Stimulated activated naive CD8-positive, alpha-beta T cell treated with anti-CD3 and anti-CD28 coated beads, Interleukin-15, Interleukin-2, amounts not matched to agents 100 U/mL and 50 U/mL, for 24 hours (primary cell): ENCODE data around the gene RELN.

Source experiments
- ATAC-seq: fragments of 150-1000 bp; cut with Tn5 transposase; one replicate; pipeline ENCODE4 v1.10.0; 2021
- DNase-seq: peaks from one replicate; pipeline ENCODE4 v3.0.0; 2021

RELN gene

DNA sequence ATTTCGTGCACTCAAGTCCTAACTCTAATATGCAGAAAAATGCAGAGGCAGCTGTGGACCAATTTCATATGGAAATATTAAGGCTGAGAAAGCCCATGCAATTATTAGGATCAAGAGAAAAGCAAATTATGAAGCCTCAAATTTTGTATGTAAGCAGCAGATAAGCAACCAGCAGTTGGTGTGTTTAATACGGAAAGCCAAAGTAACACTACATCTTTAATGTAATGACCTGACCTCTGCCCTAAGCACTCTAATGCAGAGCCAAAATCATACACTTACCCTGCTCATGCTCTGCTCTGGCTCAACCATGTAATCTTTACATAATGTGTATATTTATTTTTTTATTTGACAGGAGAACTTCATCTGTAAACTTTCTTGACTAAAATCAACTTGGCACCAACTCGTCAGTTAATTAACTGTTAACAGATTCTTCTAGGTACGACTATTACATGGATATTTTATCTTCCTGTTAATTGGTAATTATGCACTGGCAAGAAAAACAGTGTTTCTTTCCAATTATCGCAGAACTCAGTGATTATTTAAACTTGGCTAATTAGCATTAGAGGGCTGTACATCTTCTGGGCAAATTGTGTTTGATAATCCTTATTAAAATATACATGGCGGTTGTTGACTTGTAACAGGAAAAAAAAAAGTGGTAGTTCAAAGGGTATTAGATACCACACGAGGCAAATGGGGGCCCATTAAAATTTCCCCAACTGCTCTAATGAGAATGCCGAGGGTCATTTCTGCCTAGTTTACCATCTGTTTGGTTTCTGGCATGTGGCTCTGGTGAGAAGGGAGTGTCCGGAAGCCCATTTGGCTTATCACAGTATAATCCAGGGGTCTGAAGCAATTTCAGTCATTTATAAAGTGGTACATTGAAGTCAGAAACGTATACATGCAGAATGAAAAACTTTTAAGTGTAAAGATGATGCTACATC is 94.5 kb downstream of the RELN start:
- ATAC-seq (no peak), DNase-seq (no peak)

DNA sequence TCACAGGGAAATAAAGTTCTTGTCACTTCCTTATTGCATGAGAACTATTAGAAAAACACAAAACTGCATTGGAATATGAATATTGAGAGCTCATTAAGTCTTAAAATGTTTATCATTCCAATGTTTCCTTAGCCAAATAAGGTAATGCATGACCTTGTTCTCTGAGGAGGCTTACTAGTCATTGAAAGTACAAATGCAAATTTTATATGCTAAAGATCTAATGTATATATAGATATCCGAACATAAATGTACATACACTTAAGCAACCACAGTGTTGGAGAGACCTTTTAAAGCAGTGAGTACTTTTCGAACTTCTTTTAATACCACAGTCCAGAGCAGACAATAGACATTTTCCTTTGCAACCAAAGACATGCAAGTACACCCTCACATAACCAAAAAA is 96.1 kb downstream of the RELN start:
- DNase-seq: no peak
- ATAC-seq: no peak

DNA sequence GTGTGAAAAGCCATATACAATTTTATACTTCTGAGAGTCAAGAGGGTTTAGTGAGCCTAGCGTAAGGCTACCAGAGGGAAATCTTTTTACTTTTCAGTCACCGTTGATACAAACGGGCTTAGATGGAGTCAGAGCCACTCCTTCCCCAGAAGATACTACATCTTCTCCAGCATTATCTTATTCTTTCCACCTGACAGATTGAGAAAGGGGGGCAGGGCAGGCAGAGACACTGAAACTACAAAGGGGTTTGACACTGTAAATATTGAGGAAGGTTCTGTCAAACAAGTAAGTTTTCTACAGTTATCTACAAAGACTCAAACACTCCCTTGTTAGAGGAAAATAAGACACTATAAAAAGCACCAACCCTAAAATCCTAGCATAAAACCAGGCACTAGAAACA is 100.0 kb downstream of the RELN start:
- ATAC-seq: no peak
- DNase-seq: no peak

DNA sequence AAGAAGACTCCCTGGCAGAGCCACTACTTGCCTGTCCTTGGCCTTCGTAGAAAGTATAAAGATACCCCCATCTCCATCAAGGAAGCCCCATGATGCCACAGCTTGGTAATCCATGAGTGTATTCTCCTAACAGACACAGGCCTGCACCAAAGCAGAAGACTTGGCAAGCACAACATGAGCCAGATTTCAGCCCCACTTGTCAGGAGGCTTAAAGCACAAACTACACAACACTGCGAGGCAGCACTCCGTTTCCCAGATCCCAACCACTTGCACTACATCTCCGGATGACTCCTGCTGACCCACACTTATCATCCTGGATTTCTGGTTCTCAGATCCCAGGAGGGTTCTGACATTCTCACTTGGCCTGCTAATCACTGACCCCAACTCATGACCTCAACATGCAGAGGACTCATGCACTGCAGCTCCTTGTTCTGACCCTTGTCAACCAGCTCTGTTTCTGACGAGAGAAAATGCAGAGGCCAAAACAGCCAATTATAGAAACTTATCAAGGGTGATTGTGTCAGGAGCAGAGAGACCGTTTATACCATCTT is 100.8 kb downstream of the RELN start:
- ATAC-seq (no peak), DNase-seq (no peak)

DNA sequence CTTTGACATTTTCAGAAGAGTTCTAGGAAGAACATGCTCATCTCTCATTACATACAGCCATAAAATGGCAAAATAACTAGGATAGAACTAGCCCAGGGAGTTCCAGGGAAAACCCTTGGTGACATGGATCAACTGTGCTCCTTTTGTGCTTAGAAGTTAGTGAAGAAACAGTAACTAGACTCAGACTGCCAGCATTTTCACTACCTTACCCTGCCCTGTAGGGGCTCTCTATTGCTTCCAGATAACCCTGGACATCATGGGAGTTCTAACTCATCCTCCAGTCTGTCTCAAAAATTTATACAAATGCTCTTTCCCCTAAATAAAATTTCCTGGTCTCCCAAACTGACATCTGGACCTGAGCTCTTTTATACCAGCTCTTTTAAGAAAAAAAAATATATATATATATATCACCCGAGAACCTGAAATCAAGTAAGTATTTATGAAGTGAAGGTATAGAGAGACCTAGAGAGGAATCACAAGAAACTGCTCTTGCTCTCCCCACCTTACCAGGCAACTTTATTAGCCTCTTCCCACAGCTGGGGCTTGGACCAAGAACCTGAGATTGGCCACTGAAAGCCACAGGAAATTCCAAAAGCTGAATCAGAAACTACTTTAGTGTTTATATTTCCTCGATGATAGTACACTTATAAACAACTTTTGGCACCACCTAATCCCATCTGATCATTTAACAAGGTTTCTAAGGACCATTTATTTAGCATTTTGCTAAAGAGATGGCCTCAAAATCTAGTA is 101.4 kb downstream of the RELN start:
- no peak for ATAC-seq
- DNase-seq: no peak

DNA sequence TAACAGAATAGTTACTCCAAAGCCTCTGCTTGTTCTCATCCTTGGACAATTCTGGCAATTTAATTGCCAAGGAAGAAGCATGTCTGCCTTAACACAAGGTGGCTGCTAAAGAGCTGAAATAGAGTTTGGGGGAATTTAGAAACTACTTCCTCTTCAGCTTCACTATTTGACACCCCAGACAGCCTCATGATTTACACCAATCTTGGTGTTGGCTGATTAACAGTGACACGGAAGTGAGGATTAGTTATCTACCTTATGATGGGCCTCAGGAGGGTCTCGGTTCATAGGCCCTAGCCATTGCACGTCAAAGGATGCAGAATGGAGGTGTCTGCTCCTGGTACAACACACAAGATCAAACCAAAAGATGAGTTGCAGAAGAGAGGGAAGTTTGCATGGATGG is 102.4 kb downstream of the RELN start:
- ATAC-seq (no peak), DNase-seq (no peak)

DNA sequence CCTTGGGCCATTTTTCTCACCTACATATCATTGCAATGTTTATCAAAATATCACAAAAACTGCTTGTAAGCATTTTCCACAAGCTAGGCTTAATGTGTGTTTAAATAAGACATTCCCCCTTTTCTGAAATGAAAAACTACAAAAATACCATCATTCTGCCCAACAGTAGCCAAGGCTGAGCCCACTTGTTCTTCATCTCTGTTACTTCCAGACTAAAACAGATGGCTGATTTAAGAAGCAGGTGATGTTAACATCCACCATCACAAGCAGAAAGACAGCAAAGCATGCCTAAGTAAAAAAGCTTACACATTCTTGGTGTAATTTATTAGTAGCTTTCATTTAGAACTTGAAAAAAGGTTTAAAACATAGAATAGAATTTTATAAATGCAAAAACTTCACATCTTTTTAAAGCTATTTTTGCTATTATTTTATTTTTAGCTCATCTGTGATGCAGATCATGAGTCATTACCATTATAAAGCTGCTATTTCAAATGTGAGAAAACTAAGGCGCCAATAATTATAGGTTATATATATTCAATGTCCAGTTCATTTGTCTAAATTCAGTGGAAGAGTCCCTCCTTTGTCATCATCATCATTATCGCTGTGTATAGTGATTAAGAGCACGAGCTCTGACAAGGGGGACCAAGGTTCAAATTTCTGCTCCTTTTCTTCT is 109.4 kb downstream of the RELN start:
- ATAC-seq (no peak), DNase-seq (no peak)

DNA sequence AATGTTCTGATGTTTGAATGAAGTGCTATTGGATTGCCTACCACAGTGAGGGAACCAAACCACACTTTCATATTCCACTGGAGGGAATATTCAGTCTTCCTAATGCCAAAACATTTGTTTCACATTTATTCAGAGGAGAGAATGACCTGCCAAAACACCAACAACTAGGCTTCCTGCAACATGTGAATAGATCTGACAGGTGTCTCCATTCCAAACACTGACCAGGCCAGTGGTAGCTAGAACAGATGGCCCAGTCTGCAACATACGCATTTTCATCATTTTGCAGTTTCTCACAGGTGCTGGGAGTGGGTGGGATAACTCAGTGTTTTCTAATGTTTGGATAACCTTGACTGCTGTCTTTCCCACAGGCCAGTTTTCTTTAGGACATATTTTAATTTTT is 110.0 kb downstream of the RELN start:
- ATAC-seq (no peak), DNase-seq (no peak)

DNA sequence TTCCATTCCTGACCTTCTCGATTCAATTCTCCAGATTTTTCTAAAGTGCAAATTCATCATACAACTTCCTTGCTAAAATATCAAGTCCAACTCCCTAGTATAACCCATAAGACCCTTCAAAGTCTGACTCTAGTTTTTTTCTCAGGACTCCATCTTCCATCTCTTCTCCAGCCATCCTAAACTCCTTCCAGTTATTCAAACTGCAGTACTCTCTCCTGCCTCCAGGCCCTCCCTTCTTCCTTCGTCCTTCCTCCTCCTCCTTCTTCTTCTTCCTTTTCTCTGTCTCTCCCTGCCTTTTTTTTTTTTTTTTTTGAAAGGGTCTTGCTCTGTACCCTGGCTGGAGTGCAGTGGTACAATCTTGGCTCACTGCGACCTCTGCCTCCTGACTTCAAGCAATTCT is 111.9 kb downstream of the RELN start:
- DNase-seq: no peak
- ATAC-seq: no peak

DNA sequence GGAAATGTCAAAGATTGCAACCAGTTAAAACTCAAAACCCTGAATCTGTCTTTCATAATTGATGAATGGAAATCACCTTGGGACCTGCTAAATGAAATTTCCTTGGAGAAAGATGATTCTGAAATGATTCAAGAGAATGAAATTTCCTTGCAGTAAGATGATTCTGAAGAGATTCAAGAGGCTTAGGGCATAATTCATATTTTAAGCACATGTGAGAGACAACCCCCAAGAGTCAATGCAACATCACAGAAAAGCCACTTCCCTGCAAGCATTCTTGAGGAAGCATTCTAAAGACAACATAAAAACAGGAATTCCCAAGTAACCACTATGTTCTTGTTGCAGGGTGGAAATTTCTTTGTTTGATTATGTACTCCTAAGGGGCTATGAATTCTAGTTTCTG is 113.7 kb downstream of the RELN start:
- DNase-seq (no peak), ATAC-seq (no peak)

DNA sequence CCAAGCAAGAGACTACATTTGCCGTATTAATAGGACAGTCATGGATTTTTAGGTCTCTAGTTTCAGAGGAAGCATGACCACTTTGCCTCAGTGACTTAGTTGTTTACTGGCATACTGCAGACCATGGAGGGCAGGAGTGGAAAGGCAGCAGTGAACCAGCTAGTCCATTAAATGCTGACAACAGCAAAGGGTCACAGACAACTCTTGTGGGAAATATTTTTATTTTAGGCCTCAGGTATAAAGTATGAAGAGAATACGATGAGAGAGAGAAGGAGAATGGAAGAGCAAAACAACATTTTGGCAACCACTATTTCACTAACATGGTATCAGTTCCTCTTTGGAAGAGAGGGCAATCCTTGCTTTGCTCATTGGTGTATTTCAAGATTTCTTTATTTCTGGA is 118.0 kb downstream of the RELN start:
- DNase-seq: no peak
- ATAC-seq: no peak

DNA sequence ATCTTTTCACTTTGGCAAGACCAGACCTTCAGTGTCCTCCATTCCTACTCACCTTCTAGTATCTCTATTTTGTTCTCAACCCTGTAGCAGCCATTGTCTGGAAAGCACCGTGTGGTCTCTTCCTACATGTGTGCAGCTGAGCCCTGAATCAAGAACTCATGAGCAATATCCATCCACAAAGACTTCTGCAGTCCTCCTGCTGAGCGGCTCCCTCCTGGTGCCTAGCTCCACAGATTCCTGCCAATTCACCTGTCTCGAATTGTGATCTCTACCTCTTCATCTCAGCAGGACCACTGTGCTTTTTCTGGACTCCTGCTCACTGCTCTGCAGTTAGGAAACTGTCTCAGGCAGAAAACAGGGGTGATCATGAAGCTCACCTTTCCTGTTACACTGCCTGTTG is 118.8 kb downstream of the RELN start:
- ATAC-seq (no peak), DNase-seq (no peak)

DNA sequence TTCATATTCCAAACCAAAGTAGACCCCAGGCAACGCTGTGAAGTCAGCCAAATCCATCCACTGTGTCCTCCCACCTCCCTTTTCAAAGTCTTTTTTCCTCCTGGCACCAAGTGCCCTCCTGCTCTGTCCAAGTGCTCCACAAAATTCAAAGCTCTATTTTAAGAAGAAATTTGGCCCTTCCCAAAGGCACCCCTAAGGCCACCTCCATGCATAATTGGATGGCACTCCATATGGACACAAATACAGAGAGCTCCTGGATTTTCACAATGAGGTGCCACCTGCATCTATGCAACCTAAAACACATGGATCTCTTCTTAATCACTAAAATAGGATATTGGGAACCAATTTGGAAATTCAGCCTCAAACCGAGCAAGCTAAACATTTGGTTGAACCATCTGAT is 121.6 kb downstream of the RELN start:
- DNase-seq: no peak
- ATAC-seq: no peak

DNA sequence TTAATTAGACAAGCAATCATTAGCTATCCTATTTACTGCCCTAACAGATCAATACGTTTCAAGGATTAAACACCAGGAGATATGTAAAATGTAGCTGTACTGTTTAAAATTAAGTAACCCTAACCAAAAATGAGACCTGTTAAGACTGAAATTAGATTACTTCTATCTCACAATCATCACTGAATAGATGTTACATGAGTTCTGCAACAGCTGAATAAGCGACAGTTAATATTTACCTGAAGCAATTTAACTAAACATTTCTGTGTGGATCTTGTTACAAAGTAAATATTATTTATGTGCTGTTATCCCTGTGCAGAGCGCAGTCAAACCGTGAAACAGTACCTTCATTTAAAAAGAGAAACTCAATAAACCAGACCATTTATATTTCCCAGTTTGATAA is 122.5 kb downstream of the RELN start:
- no peak for DNase-seq
- no peak for ATAC-seq

DNA sequence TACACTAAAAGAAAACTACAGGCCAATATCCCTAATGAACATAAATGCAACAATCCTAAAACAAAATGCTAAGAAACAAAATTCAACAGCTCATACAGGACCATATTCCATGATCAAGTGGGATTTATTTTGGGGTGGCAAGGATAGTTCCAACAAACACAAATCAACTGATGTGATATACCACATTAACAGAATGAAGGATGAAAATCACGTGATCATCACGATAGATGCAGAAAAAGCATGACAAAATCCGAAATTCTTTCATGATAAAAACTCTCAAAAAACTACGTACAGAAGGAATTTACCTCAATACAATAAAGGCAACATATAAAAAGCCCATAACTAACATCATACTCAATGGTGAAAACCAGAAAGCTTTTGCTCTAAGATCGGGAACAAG is 124.0 kb downstream of the RELN start:
- no peak for DNase-seq
- ATAC-seq: no peak

DNA sequence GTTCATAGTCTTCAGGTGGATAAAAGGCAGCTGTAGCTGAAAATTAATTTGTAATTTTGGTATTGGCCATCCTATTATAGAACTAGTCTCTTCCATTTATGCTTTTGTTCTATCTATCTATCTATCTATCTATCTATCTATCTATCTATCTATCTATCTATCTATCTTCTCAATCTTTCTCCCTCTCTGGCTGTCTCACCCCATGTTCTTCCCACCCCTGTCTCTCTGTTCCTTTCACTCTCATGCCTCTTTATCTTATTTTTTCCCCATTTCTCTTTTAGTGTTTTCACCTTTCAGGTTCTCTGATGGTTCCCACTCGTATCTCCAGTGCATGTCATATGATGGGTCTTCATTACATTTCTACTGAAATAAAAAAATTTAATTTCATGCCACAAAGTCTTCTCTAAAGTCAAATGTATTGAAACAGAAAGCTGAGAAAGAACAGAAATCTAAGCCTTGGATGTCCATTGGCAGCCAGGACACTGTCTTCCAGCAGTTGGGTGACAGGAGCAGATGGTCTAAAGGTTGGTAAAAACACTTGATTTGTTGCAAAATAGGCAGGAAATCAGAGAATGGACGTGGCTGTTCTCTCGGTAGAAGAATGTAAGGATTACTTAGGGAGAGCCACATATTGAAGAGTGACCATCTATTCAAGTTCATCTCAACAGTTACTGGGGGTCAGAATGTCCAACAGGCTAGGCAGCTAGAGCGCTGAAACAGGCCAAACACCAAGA is 127.0 kb downstream of the RELN start:
- no peak for ATAC-seq
- DNase-seq: no peak

DNA sequence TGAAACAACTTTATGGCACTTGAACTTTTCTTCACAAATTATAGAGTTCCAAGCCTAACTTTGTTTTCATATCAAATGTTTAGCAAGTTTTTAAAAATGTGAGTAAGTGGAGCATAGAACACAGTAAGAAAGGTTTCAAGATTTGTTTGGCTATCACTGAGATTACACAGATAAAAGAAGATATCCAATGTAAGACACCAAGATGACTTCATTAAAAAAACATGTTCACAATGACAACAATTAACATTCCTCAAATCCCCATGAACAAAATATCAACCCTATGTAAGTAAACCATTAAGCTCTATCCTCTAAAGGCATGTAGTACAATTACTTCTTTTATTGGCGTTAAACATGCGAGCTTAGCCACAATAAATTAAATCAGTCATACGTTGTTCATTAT is 129.7 kb downstream of the RELN start:
- no peak for DNase-seq
- no peak for ATAC-seq

DNA sequence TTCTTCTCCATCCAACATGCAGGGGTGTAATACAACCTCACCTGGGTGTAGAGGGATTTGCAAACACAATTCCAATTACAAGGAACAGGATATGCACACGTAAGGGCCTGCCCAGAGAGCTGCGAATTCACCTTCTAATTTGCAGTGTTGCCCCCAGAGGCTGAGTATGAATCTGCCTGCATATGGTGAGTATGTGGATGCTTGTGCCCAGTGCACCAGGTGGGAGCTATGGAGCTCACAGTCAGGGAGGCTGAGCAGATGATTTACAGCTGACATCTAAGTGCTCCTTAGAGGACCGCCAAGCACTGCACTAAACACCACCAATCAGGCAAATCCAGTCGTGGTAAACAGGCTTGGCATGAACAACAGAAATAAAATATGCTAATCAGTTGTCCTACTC is 132.0 kb downstream of the RELN start:
- ATAC-seq (no peak), DNase-seq (no peak)

DNA sequence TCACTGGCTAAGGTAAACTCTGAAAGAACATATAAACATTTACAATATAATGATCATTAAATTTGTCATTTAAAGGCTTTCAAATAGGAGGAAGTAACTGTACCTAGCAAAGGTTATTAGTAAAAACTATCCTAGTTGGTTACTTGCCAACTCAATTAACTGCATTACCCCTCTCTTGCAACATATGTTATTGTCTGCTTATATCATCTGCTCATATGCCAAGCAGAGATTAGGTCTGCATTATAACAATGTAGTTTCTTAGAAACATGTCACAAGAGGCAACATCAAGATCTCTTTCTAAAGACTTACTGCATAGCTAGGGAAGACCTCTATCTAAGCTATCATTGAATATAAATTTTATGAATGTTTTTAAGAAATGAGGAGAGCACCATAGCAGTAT is 132.5 kb downstream of the RELN start:
- no peak for ATAC-seq

DNA sequence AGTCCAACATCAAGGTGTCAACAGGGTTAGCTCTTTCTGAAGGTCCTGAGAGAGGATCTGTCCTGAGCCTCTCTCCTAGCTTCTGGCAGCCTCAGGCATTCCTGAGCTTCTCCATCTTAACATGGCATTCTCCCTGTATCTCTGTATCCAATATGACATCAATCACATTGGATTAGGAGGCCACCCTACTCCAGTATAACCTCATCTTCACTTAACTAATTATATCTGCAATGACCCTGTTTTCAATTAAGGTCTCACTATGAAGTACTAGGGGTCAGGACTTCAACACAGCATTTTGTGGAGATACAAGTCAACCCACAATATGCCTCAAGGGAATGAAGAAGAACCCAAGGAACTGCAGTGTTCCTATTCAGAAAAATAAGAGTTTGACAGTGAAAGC is 133.8 kb downstream of the RELN start:
- ATAC-seq (no peak), DNase-seq (no peak)

More for the DNA sequence above, 132.5 kb downstream of the RELN start:
- DNase-seq: no peak

DNA sequence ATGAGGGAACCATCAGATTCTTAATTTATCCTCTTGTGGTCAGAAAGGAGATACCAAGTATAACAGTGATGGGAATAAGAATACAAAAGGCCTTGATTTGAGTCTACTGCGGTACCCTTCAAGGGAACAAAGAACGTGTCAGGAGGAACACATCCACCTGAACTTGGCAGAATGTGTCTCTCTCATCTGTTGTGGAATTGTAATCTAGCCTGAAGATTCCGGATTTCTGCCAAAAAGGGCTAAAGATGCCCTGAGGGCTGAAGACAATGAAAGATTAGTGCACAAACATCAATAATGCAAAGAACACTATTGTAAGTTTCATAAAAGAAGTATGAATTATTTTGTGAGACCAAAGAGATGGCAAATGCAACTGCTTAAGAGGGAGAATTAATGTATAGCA is 134.8 kb downstream of the RELN start:
- no peak for DNase-seq
- no peak for ATAC-seq

DNA sequence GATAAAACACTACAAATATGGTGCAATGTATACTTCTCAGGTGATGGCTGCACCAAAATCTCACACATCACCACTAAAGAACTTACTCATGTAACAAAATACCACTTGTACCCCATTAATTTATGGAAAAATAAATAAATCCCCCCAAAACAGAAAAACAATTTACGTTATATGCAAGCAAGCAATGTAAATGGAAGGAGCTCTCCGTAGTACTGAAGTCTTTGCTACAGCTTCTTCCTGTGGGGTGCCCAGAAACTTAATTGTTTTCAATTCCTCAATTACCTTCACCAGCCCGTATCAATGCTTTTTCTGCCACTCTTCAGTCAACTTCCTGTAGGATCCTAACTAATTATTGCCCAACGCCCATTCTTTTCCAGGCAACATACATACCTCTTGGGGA is 138.1 kb downstream of the RELN start:
- no peak for ATAC-seq
- no peak for DNase-seq
